Measurements from ENCODE around the gene JMJD1C.

GRCh38 chr10:63288170-63288569 lies 177.6 kb downstream of the JMJD1C start:
- TF ChIP-seq CTCF (conservative IDR thresholded peaks at IDR 0.05; ENCODE audit: low read length) (no peak), EZH2phosphoT487 (IDR thresholded peaks at IDR 0.05; ENCODE audit: borderline replicate concordance) (no peak)

Measured in Loucy (cell line).